GM12878 (cell line): Measurements from ENCODE around the gene FAM13C. TPM values are rescaled to one million over a fixed set of nuclear protein-coding genes. Genes with fewer than 3 reads are reported as not detected.

Experiments used
- ATAC-seq: fragments of 200-7000 bp; cut with Tn5 transposase; 3 replicates; pipeline ENCODE4 v1.9.1; 2020; ENCODE audit warnings: mild to moderate bottlenecking, moderate library complexity
- BruUV-seq: library from RNA; stranded (reverse); fragments of 400-500 nt; replicated peaks from 2 replicates; lab custom pipeline; 2021; lab: Mats Ljungman, UMichigan
- CTCF ChIA-PET: fragments of 300-600 bp; sonication (Branson Sonifier 250); formaldehyde crosslinking; extraction: SDS; loops from one replicate; lab custom pipeline; 2021; ENCODE audit warnings: inconsistent platforms; lab: Yijun Ruan, JAX
- POLR2A ChIA-PET: fragments of 350-600 bp; formaldehyde crosslinking; extraction: SDS; loops from one replicate; lab custom pipeline; 2021; ENCODE audit warnings: inconsistent platforms; lab: Charles Lee
- RAD21 ChIA-PET: fragments of 300-600 bp; sonication (Branson Sonifier 250); formaldehyde crosslinking; loops from one replicate; lab custom pipeline; 2023; ENCODE audit warnings: antibody characterized with exemption; ENCODE audit not compliant: unreplicated experiment; lab: Charles Lee
- SMC1A ChIA-PET: fragments of 300-600 bp; sonication (Branson Sonifier 250); formaldehyde crosslinking; loops from one replicate; lab custom pipeline; 2023; ENCODE audit not compliant: unreplicated experiment, uncharacterized antibody; lab: Charles Lee
- DNase-seq: peaks from one replicate; pipeline ENCODE4 v3.0.0-alpha.2; 2011; ENCODE audit warnings: low read depth, low spot score
- FAIRE-seq: peaks from 3 replicates; lab custom pipeline; 2011; peaks lifted over from hg19 to GRCh38; lab: Jason Lieb, UNC
- H2AFZ ChIP-seq: 2 replicates; pipeline ENCODE4 v1.6.0; 2011; ENCODE audit warnings: low read depth, low read length, control low read depth; ENCODE audit not compliant: control insufficient read depth
- H3K27ac ChIP-seq: 2 replicates; pipeline ENCODE4 v1.5.1; 2011; ENCODE audit warnings: control low read depth; ENCODE audit not compliant: control insufficient read depth, insufficient read depth
- H3K27me3 ChIP-seq, 2 experiments: replicated peaks in 1 of 2; 2 replicates each; pipeline versions ENCODE4 v1.6.0 to v1.6.1; 2011; ENCODE audit warnings: low read length in 1 of 2; ENCODE audit not compliant: control insufficient read depth in 2 of 2, insufficient read depth in 2 of 2
- H3K36me3 ChIP-seq, 2 experiments: 2 replicates each; pipeline ENCODE4 v1.5.1; 2011; ENCODE audit warnings: low read length in 1 of 2; ENCODE audit not compliant: control insufficient read depth in 2 of 2, insufficient read depth in 2 of 2
- H3K4me1 ChIP-seq: 2 replicates; pipeline ENCODE4 v1.6.1; 2011; ENCODE audit warnings: mild to moderate bottlenecking, low read length, moderate library complexity, mixed read lengths; ENCODE audit not compliant: control insufficient read depth, insufficient read depth
- H3K4me2 ChIP-seq: 2 replicates; pipeline ENCODE4 v1.6.0; 2011; ENCODE audit warnings: control low read depth; ENCODE audit not compliant: control insufficient read depth, insufficient read depth
- H3K4me3 ChIP-seq: fragments of 200-600 bp; sonication (generic); 2 replicates; pipeline ENCODE4 v1.5.1; 2016
- H3K79me2 ChIP-seq: 2 replicates; pipeline ENCODE4 v1.6.0; 2011; ENCODE audit warnings: low read length; ENCODE audit not compliant: control insufficient read depth, insufficient read depth
- H3K9ac ChIP-seq: 2 replicates; pipeline ENCODE4 v1.8.0; 2011; ENCODE audit warnings: low read length, control low read depth, mixed read lengths; ENCODE audit not compliant: control insufficient read depth, insufficient read depth
- H3K9me3 ChIP-seq: replicated peaks from 3 replicates; pipeline ENCODE4 v1.5.1; 2011; ENCODE audit warnings: mild to moderate bottlenecking, low read length; ENCODE audit not compliant: control insufficient read depth, insufficient read depth
- H4K20me1 ChIP-seq: 2 replicates; pipeline ENCODE4 v1.6.0; 2011; ENCODE audit not compliant: control insufficient read depth, insufficient read depth
- BCL11A ChIP-seq: IDR thresholded peaks from 2 replicates; pipeline ENCODE4 v1.6.1; 2011; ENCODE audit warnings: low read depth, low read length
- BMI1 ChIP-seq: fragments of 450-650 bp; IDR thresholded peaks from 2 replicates; pipeline ENCODE4 v1.6.1; 2016; ENCODE audit warnings: mild to moderate bottlenecking, moderate library complexity, borderline replicate concordance
- CBFB ChIP-seq: IDR thresholded peaks from 2 replicates; pipeline ENCODE4 v1.6.1; 2016; ENCODE audit warnings: antibody characterized with exemption, low read depth
- CBX5 ChIP-seq: sonication (generic); IDR thresholded peaks from 2 replicates; pipeline ENCODE4 v1.6.1; 2016; ENCODE audit warnings: low read depth, moderate library complexity, mild to moderate bottlenecking, inconsistent platforms
- CHD1 ChIP-seq: IDR thresholded peaks from 2 replicates; pipeline ENCODE4 v1.6.1; 2012; ENCODE audit warnings: low read depth, low read length, improper control_type of control experiment
- IKZF1 ChIP-seq: fragments of 450-650 bp; conservative IDR thresholded peaks from 2 replicates; pipeline ENCODE4 v1.6.1; 2017; ENCODE audit warnings: antibody characterized with exemption, mild to moderate bottlenecking
- NFYA ChIP-seq: IDR thresholded peaks from 2 replicates; pipeline ENCODE4 v1.6.1; 2011; ENCODE audit warnings: low read depth, mild to moderate bottlenecking, low read length, improper control_type of control experiment, borderline replicate concordance
- RAD21 ChIP-seq: IDR thresholded peaks from 2 replicates; pipeline ENCODE4 v1.6.1; 2011; ENCODE audit warnings: mild to moderate bottlenecking, low read depth, low read length, moderate library complexity; ENCODE audit not compliant: insufficient read depth
- RFX5 ChIP-seq: IDR thresholded peaks from 2 replicates; pipeline ENCODE4 v1.6.1; 2011; ENCODE audit warnings: low read depth, low read length, improper control_type of control experiment
- SPI1 ChIP-seq: IDR thresholded peaks from 2 replicates; pipeline ENCODE4 v1.6.1; 2011; ENCODE audit warnings: low read depth, mild to moderate bottlenecking, low read length, moderate library complexity, borderline replicate concordance; ENCODE audit not compliant: insufficient read depth
- SRF ChIP-seq, 2 experiments: IDR thresholded peaks; 2 replicates each; pipeline ENCODE4 v1.6.1; 2011; ENCODE audit warnings: low read depth in 2 of 2, low read length in 2 of 2, mild to moderate bottlenecking in 1 of 2, moderate library complexity in 1 of 2
- TCF7 ChIP-seq: IDR thresholded peaks from 2 replicates; pipeline ENCODE4 v1.6.1; 2014; ENCODE audit warnings: antibody characterized with exemption, borderline replicate concordance
- ZSCAN29 ChIP-seq: fragments of 450-650 bp; IDR thresholded peaks from 2 replicates; pipeline ENCODE4 v1.6.1; 2017; ENCODE audit warnings: mild to moderate bottlenecking, moderate library complexity
- ZZZ3 ChIP-seq: IDR thresholded peaks from 2 replicates; pipeline ENCODE4 v1.6.1; 2011; ENCODE audit warnings: low read depth; ENCODE audit not compliant: control insufficient read depth, insufficient read length
- in situ Hi-C: fragments of 300-500 bp; cut with MboI; formaldehyde crosslinking; loops from 9 replicates; pipeline ENCODE4 v1.14.3; 2018; ENCODE audit warnings: mixed read lengths
- intact Hi-C: fragments of 100-400 bp; cut with micrococcal nuclease; formaldehyde crosslinking; loops from one replicate; pipeline ENCODE4 v1.14.2; 2022; ENCODE audit not compliant: unreplicated experiment
- polyA plus RNA-seq, 11 experiments: library from polyadenylated mRNA; depleted of rRNA in 4 of 11; unstranded in 6 of 11; stranded (reverse) in 5 of 11; fragments of >200 nt; fragmentation: Nextera tagmentation in 4 of 11; fragmentation: Illumina TruSeq in 1 of 11; extraction: Ambion mirVana in 4 of 11; extraction: Trizol in 1 of 11; gene quantifications; 1 replicate in 1 of 11; 2 replicates in 10 of 11; pipeline versions ENCODE4 v1.2.1 to v1.2.3, GENCODE V29; 2011 to 2016; ENCODE audit warnings: inconsistent platforms in 2 of 11, missing spikeins in 2 of 11, low read depth in 1 of 11
- total RNA-seq, 4 experiments: library from RNA; depleted of rRNA in 3 of 4; stranded (reverse); fragments of >200 nt in 3 of 4; fragmentation: Illumina TruSeq in 1 of 4; extraction: Trizol in 1 of 4; gene quantifications; 2 replicates each; pipeline versions ENCODE4 v1.2.1 to v1.2.3, GENCODE V29; 2013 to 2021
- TF ChIP-seq, protein P1 (sequence below): fragments of 450-650 bp; conservative IDR thresholded peaks from 2 replicates; pipeline ENCODE4 v1.6.1; 2017; ENCODE audit warnings: mild to moderate bottlenecking, moderate library complexity
- TF ChIP-seq, protein P2 (sequence below): IDR thresholded peaks from 2 replicates; pipeline ENCODE4 v1.6.1; 2011; ENCODE audit warnings: borderline replicate concordance, low read depth, mild to moderate bottlenecking, moderate library complexity, mixed read lengths, low read length; ENCODE audit not compliant: insufficient read depth; ENCODE audit errors: extremely low read length
- TF ChIP-seq, protein P3 (sequence below): fragments of 450-650 bp; IDR thresholded peaks from 2 replicates; pipeline ENCODE4 v1.6.1; 2017; ENCODE audit warnings: antibody characterized with exemption, mild to moderate bottlenecking, moderate library complexity

Gene FAM13C
- total and polyA plus RNA-seq, 10 of the 15 experiments (the other 5 are each of a cell fraction or from before 2014, with no cell fraction given), result 0.04 to 0.31 (median 0.13) TPM; not detected in 5

DNA sequence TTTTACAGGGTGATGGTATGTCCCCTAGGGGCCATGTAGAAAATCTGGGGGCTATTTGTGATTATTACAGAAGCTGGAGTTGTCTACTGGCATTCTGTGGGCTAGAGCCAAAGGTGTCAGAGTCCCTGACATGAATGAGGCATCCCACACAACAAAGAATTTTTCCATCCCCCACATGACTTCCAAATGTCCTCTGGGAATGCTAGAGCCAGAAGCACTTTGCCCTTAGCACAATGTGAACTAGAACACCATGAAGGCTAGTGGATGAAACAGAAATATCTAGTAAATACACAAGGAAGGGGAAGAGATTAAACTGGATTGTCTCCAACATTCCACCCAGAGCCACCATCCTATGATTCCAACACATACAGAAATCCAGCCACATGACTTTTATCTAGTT lies 46.9 kb downstream of the FAM13C start:
- BruUV-seq, result no TSS peak
- no peak overlapping the region for H3K4me2 ChIP-seq
- H3K9ac ChIP-seq, result no peak overlapping the region
- ATAC-seq (no peak), DNase-seq (no peak), FAIRE-seq (no peak)
- H3K36me3 ChIP-seq, result no peaks in the 10 kb centered on the region
- ChIA-PET POLR2A (no interaction called here), SMC1A (no interaction called here), CTCF (no interaction called here), RAD21 (no interaction called here)
- H4K20me1 ChIP-seq, result no peaks in the 10 kb centered on the region
- H2AFZ ChIP-seq, result no peak overlapping the region
- TF ChIP-seq, protein P1, sequence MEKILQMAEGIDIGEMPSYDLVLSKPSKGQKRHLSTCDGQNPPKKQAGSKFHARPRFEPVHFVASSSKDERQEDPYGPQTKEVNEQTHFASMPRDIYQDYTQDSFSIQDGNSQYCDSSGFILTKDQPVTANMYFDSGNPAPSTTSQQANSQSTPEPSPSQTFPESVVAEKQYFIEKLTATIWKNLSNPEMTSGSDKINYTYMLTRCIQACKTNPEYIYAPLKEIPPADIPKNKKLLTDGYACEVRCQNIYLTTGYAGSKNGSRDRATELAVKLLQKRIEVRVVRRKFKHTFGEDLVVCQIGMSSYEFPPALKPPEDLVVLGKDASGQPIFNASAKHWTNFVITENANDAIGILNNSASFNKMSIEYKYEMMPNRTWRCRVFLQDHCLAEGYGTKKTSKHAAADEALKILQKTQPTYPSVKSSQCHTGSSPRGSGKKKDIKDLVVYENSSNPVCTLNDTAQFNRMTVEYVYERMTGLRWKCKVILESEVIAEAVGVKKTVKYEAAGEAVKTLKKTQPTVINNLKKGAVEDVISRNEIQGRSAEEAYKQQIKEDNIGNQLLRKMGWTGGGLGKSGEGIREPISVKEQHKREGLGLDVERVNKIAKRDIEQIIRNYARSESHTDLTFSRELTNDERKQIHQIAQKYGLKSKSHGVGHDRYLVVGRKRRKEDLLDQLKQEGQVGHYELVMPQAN, result no peak
- TF ChIP-seq BMI1 (no peak), SPI1 (no peak), IKZF1 (no peak), CHD1 (no peak), NFYA (no peak), TCF7 (no peak), CBX5 (no peak), RFX5 (no peak), SRF (IDR thresholded peaks at IDR 0.05; ENCODE audit: low read depth in 2 of 2, low read length in 2 of 2) (no peak), RAD21 (no peak), ZSCAN29 (no peak), BCL11A (no peak), CBFB (no peak), ZZZ3 (no peak)
- TF ChIP-seq, protein P2, sequence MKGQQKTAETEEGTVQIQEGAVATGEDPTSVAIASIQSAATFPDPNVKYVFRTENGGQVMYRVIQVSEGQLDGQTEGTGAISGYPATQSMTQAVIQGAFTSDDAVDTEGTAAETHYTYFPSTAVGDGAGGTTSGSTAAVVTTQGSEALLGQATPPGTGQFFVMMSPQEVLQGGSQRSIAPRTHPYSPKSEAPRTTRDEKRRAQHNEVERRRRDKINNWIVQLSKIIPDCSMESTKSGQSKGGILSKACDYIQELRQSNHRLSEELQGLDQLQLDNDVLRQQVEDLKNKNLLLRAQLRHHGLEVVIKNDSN, result no peak
- TF ChIP-seq, protein P3, sequence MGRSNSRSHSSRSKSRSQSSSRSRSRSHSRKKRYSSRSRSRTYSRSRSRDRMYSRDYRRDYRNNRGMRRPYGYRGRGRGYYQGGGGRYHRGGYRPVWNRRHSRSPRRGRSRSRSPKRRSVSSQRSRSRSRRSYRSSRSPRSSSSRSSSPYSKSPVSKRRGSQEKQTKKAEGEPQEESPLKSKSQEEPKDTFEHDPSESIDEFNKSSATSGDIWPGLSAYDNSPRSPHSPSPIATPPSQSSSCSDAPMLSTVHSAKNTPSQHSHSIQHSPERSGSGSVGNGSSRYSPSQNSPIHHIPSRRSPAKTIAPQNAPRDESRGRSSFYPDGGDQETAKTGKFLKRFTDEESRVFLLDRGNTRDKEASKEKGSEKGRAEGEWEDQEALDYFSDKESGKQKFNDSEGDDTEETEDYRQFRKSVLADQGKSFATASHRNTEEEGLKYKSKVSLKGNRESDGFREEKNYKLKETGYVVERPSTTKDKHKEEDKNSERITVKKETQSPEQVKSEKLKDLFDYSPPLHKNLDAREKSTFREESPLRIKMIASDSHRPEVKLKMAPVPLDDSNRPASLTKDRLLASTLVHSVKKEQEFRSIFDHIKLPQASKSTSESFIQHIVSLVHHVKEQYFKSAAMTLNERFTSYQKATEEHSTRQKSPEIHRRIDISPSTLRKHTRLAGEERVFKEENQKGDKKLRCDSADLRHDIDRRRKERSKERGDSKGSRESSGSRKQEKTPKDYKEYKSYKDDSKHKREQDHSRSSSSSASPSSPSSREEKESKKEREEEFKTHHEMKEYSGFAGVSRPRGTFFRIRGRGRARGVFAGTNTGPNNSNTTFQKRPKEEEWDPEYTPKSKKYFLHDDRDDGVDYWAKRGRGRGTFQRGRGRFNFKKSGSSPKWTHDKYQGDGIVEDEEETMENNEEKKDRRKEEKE, result no peak
- intact Hi-C loops, result no loop called here
- in situ Hi-C loops, result no loop called here
- H3K27me3 ChIP-seq, result no peaks in the 10 kb centered on the region; a peak in 2 of 4 replicates
- H3K4me1 ChIP-seq, result no peaks in the 10 kb centered on the region
- H3K79me2 ChIP-seq, result no peaks in the 10 kb centered on the region
- H3K4me3 ChIP-seq, result no peak overlapping the region
- H3K27ac ChIP-seq, result no peak overlapping the region
- no peaks in the 10 kb centered on the region for H3K9me3 ChIP-seq
